ENCODE results near the gene SNRNP35. TPM values are rescaled to one million over a fixed set of nuclear protein-coding genes. Genes with fewer than 3 reads are reported as not detected.
"Not testable (repeated sequence)": the region's sequence is repeated elsewhere in the genome, so short reads cannot be mapped to it uniquely, and the experiment has no call there.

The SNRNP35 gene
- total and polyA plus RNA-seq, 9 of the 15 experiments (the other 6 are each of a cell fraction or from before 2014, with no cell fraction given): 17.7 to 41.0 (median 25.5) TPM

DNA sequence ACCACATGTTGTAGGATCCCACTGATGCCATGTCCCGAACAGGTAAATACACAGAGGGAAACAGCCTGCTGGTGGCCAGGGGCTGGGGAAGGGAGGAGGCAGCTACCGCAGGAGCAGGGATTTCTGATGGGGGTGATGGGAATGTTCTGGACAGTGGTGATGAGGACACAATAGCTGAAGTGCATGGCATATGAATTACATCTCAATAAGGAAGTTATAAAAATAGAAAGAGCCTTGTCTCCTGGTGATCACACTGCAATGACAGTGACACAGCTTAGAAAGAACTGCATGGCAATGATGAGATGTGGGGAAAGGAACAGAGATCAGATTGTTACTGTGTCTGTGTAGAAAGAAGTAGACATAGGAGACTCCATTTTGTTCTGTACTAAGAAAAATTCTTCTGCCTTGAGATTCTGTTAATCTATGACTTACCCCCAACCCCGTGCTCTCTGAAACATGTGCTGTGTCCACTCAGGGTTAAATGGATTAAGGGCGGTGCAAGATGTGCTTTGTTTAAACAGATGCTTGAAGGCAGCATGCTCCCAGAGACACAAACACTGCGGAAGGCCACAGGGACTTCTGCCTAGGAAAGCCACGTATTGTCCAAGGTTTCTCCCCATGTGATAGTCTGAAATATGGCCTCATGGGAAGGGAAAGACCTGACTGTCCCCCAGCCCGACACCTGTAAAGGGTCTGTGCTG lies 34.5 kb downstream of the SNRNP35 start:
- H2AFZ ChIP-seq (ENCODE audit: low read depth, low read length); H3K27ac ChIP-seq (ENCODE audit: extremely low read depth, low read depth, low read length); intact Hi-C loops (cut with micrococcal nuclease); H4K20me1 ChIP-seq (replicated peaks; ENCODE audit: control insufficient read depth, insufficient read depth, low read length); BruUV-seq (replicated peaks); H3K4me2 ChIP-seq (ENCODE audit: insufficient read depth, low read length); CTCF ChIA-PET (ENCODE audit: low intra/inter-chr PET ratio); H3K9me1 ChIP-seq (ENCODE audit: control insufficient read depth, insufficient read depth, low read length); H3K4me3 ChIP-seq; H3K79me2 ChIP-seq (ENCODE audit: control insufficient read depth, insufficient read depth, low read length); in situ Hi-C loops (cut with MboI); H3K27me3 ChIP-seq (ENCODE audit: control insufficient read depth in 2 of 2, insufficient read depth in 2 of 2, low read length in 2 of 2); DNase-seq (ENCODE audit: extremely low read depth in 1 of 4, low spot score in 3 of 4); POLR2A ChIA-PET; H3K9ac ChIP-seq (ENCODE audit: insufficient read depth in 1 of 2, low read depth in 2 of 2, low read length in 2 of 2); ATAC-seq; H3K9me3 ChIP-seq (replicated peaks; ENCODE audit: control insufficient read depth, insufficient read depth, low read depth, low read length); H3K36me3 ChIP-seq (ENCODE audit: control insufficient read depth, insufficient read depth, low read length); TF ChIP-seq NR2C1 (IDR thresholded peaks at IDR 0.05): not testable (repeated sequence)
- peak; percentile 51 for FAIRE-seq
- peak; percentile 13; the same call in 1 of the 2 replicates for TF ChIP-seq NR2C1 (tag; IDR thresholded peaks at IDR 0.05)
- peaks cover 2 to 12% of the 10 kb centered on the region in 2 experiments; a peak in 4 of 5 replicates for H3K4me1 ChIP-seq (replicated peaks in 1 of 2; ENCODE audit: control insufficient read depth in 2 of 2, insufficient read depth in 2 of 2, low read length in 2 of 2)
- 70% methylated on average over 6 of the region's 7 CpGs for WGBS (ENCODE audit: insufficient coverage, low coverage, missing lambda C conversion rate)

DNA sequence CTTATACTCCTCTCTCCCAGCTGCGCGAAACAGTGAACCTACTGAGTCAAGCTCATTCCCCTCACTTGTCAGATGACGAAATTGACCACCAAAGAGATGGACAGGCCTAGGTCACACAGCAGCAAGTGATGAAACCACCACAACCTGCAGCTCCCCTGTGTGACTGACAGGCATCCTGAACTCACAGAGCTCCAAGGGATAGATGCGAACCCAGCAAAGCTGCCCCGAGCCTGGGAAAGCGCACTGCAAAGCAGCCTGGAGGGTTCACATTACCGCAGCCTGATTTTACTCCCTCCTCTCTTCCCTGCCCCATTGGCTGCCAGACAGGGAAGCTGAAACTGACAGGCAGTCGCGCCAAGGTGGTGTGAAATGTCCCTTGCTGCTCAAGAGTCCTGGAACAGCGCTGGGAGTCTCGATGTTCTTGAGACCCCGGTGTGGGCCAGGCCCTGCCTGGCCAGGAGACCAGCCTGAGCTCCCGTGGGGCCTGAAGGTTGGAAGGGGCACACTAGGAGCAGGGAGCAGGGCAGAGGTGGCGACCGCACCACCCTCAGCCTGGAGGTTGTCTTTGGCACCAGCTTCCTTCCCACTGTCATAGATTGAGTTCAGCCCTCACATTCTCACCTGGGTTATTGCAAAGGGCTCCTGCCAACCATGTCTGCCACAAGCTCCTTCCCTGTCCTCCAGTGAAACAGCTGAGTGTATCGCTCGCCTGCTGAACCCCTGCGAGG lies 36.3 kb downstream of the SNRNP35 start:
- FAIRE-seq (no peak), ATAC-seq (peak; percentile 21; the same call in 2 of the 3 replicates), DNase-seq (ENCODE audit: extremely low read depth in 1 of 4, low spot score in 3 of 4) (no peak)
- WGBS (ENCODE audit: insufficient coverage, low coverage, missing lambda C conversion rate): 94% methylated on average over 17 of the region's 18 CpGs
- intact Hi-C loops (cut with micrococcal nuclease): no loop called here
- H3K27ac ChIP-seq (ENCODE audit: extremely low read depth, low read depth, low read length): peak overlapping the region; percentile 53; the same call in 2 of the 3 replicates
- H3K9me1 ChIP-seq (ENCODE audit: control insufficient read depth, insufficient read depth, low read length): no peaks in the 10 kb centered on the region
- TF ChIP-seq, protein P1, sequence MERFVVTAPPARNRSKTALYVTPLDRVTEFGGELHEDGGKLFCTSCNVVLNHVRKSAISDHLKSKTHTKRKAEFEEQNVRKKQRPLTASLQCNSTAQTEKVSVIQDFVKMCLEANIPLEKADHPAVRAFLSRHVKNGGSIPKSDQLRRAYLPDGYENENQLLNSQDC (CRISPR knock-in tag; IDR thresholded peaks at IDR 0.05): no peak
- TF ChIP-seq, protein P2, sequence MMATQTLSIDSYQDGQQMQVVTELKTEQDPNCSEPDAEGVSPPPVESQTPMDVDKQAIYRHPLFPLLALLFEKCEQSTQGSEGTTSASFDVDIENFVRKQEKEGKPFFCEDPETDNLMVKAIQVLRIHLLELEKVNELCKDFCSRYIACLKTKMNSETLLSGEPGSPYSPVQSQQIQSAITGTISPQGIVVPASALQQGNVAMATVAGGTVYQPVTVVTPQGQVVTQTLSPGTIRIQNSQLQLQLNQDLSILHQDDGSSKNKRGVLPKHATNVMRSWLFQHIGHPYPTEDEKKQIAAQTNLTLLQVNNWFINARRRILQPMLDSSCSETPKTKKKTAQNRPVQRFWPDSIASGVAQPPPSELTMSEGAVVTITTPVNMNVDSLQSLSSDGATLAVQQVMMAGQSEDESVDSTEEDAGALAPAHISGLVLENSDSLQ (IDR thresholded peaks at IDR 0.05): peak; percentile 52
- no peak for TF ChIP-seq ADNP (tag; IDR thresholded peaks at IDR 0.05)
- H3K9ac ChIP-seq (ENCODE audit: insufficient read depth in 1 of 2, low read depth in 2 of 2, low read length in 2 of 2): peak overlapping the region in 1 of 2 experiments; percentile 46; a peak in 2 of 4 replicates
- in situ Hi-C loops (cut with MboI): no loop called here
- H3K27me3 ChIP-seq (ENCODE audit: control insufficient read depth in 2 of 2, insufficient read depth in 2 of 2, low read length in 2 of 2): no peaks in the 10 kb centered on the region
- H3K36me3 ChIP-seq (ENCODE audit: control insufficient read depth, insufficient read depth, low read length): peaks cover 23% of the 10 kb centered on the region; the same call in 2 of the 3 replicates
- H4K20me1 ChIP-seq (replicated peaks; ENCODE audit: control insufficient read depth, insufficient read depth, low read length): no peaks in the 10 kb centered on the region
- H3K9me3 ChIP-seq (replicated peaks; ENCODE audit: control insufficient read depth, insufficient read depth, low read depth, low read length): no peaks in the 10 kb centered on the region
- no TSS peak for BruUV-seq (replicated peaks)
- H3K79me2 ChIP-seq (ENCODE audit: control insufficient read depth, insufficient read depth, low read length): no peaks in the 10 kb centered on the region
- no peak overlapping the region for H3K4me3 ChIP-seq
- peak overlapping the region; percentile 34 for H2AFZ ChIP-seq (ENCODE audit: low read depth, low read length)
- peaks cover 2 to 16% of the 10 kb centered on the region in 2 experiments; a peak in 4 of 5 replicates for H3K4me1 ChIP-seq (replicated peaks in 1 of 2; ENCODE audit: control insufficient read depth in 2 of 2, insufficient read depth in 2 of 2, low read length in 2 of 2)
- ChIA-PET POLR2A (interaction anchor here (0.6 to 0.9 kb wide), 6 partner anchors 9 to 761 kb away, joined by 3 to 7 read pairs (median 3); no protein-coding TSS in a partner anchor), CTCF (ENCODE audit: low intra/inter-chr PET ratio) (no interaction called here)
- H3K4me2 ChIP-seq (ENCODE audit: insufficient read depth, low read length): no peak overlapping the region

All from K562 (cell line).